Esophagus squamous epithelium (tissue), 4 donors: ENCODE results near the gene USP9X.

Source experiments
- CTCF ChIP-seq, 6 experiments: fragments of 450-650 bp in 4 of 6; fragments of 200-600 bp in 2 of 6; sonication (generic) in 2 of 6; IDR thresholded peaks; one replicate each; pipeline ENCODE4 v1.5.1; 2016 to 2019; ENCODE audit warnings: antibody characterized with exemption in 6 of 6, mild to moderate bottlenecking in 4 of 6, moderate library complexity in 4 of 6
- POLR2A ChIP-seq, 4 donors: fragments of 450-650 bp; IDR thresholded peaks; one replicate each; pipeline ENCODE4 v1.6.1; 2017; ENCODE audit warnings: antibody characterized with exemption in 4 of 4, mild to moderate bottlenecking in 4 of 4, moderate library complexity in 3 of 4

GRCh38 chrX:41127477-41128192, 42.4 kb downstream of the USP9X start:
- TF ChIP-seq CTCF (IDR thresholded peaks at IDR 0.05) (no peak), POLR2A (IDR thresholded peaks at IDR 0.05) (no peak)
